DND-41 (cell line): ENCODE measurements around the gene ACTL8.

Source experiments
- EZH2 ChIP-seq: IDR thresholded peaks from 3 replicates; pipeline ENCODE4 v1.6.1; 2012; ENCODE audit warnings: borderline replicate concordance, low read depth, mild to moderate bottlenecking, moderate library complexity, low read length, inconsistent platforms; ENCODE audit not compliant: severe bottlenecking
- TF ChIP-seq, protein P1 (sequence below): IDR thresholded peaks from 2 replicates; pipeline ENCODE4 v1.5.1; 2012; ENCODE audit warnings: borderline replicate concordance, low read length, moderate library complexity, mild to moderate bottlenecking; ENCODE audit not compliant: poor library complexity, severe bottlenecking; ENCODE audit errors: extremely low read depth

DNA sequence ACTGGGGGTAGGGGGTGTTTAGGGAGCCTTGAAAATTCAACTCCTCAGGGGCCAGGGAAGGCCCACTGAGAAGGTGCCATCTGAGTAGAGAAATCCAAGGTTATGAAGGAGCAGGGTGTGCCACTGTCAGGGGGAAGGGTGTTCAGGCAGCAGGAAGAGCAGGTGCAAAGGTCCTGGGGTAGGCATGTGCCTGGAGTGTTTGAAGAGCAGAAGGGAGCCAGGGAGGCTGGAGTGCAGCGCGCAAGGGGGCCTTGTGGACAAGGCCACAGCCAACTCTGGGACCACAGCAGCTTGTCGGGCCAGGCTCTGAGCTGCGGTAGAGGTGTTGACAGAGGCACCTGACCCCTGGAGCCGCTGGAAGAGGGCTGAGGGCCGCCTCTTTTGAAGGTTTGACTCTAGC, 19.3 kb downstream of the ACTL8 start:
- TF ChIP-seq, protein P1, sequence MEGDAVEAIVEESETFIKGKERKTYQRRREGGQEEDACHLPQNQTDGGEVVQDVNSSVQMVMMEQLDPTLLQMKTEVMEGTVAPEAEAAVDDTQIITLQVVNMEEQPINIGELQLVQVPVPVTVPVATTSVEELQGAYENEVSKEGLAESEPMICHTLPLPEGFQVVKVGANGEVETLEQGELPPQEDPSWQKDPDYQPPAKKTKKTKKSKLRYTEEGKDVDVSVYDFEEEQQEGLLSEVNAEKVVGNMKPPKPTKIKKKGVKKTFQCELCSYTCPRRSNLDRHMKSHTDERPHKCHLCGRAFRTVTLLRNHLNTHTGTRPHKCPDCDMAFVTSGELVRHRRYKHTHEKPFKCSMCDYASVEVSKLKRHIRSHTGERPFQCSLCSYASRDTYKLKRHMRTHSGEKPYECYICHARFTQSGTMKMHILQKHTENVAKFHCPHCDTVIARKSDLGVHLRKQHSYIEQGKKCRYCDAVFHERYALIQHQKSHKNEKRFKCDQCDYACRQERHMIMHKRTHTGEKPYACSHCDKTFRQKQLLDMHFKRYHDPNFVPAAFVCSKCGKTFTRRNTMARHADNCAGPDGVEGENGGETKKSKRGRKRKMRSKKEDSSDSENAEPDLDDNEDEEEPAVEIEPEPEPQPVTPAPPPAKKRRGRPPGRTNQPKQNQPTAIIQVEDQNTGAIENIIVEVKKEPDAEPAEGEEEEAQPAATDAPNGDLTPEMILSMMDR = no peak
- no peak for TF ChIP-seq EZH2
